HepG2 (cell line): ENCODE results near the gene HTRA3. TPM values are rescaled to one million over a fixed set of nuclear protein-coding genes. Genes with fewer than 3 reads are reported as not detected.

Experiments
- AKAP8 ChIP-seq: sonication (generic); formaldehyde crosslinking; IDR thresholded peaks from 2 replicates; pipeline ENCODE4 v1.5.1; 2020; ENCODE audit warnings: mild to moderate bottlenecking, missing genetic modification reagents
- ATF7 ChIP-seq, 2 experiments: fragments of 450-650 bp in 1 of 2; sonication (generic) in 1 of 2; formaldehyde crosslinking in 1 of 2; IDR thresholded peaks; 2 replicates each; pipeline versions ENCODE4 v1.4.0 to v1.6.1; 2016 to 2020; ENCODE audit warnings: antibody characterized with exemption in 1 of 2, mild to moderate bottlenecking in 1 of 2, missing genetic modification reagents in 1 of 2
- BCL6 ChIP-seq: IDR thresholded peaks from 2 replicates; pipeline ENCODE4 v1.6.1; 2016; ENCODE audit warnings: missing genetic modification reagents, missing compliant biosample characterization
- CC2D1A ChIP-seq: sonication (generic); formaldehyde crosslinking; IDR thresholded peaks from 2 replicates; pipeline ENCODE4 v1.8.1; 2023; ENCODE audit warnings: mild to moderate bottlenecking, missing genetic modification reagents
- CEBPG ChIP-seq: IDR thresholded peaks from 2 replicates; pipeline ENCODE4 v1.6.1; 2016
- DMAP1 ChIP-seq: IDR thresholded peaks from 2 replicates; pipeline ENCODE4 v1.6.1; 2016
- EP300 ChIP-seq, 3 experiments: sonication (generic) in 1 of 3; formaldehyde crosslinking in 1 of 3; IDR thresholded peaks; 2 replicates each; pipeline versions ENCODE4 v1.5.1 to v1.6.1; 2011 to 2020; ENCODE audit warnings: low read depth in 2 of 3, low read length in 2 of 3, borderline replicate concordance in 1 of 3, improper control_type of control experiment in 1 of 3, mild to moderate bottlenecking in 1 of 3, missing genetic modification reagents in 1 of 3, moderate library complexity in 1 of 3
- FOSL1 ChIP-seq: sonication (generic); formaldehyde crosslinking; IDR thresholded peaks from 2 replicates; pipeline ENCODE4 v1.9.0; 2021; ENCODE audit warnings: missing genetic modification reagents, borderline replicate concordance
- FOXC1 ChIP-seq: sonication (generic); formaldehyde crosslinking; IDR thresholded peaks from 2 replicates; pipeline ENCODE4 v1.8.0; 2022; ENCODE audit warnings: mild to moderate bottlenecking, missing genetic modification reagents, borderline replicate concordance
- MED1 ChIP-seq: sonication (generic); formaldehyde crosslinking; IDR thresholded peaks from 2 replicates; pipeline ENCODE4 v1.4.0; 2020; ENCODE audit warnings: missing genetic modification reagents
- NR2F6 ChIP-seq, 2 experiments: IDR thresholded peaks; 2 replicates each; pipeline ENCODE4 v1.6.1; 2016; ENCODE audit warnings: antibody characterized with exemption in 1 of 2, mild to moderate bottlenecking in 1 of 2
- RORA ChIP-seq: sonication (generic); formaldehyde crosslinking; IDR thresholded peaks from 2 replicates; pipeline ENCODE4 v1.5.0; 2020; ENCODE audit warnings: mild to moderate bottlenecking, missing genetic modification reagents, moderate library complexity
- SIX1 ChIP-seq: sonication (generic); formaldehyde crosslinking; IDR thresholded peaks from 2 replicates; pipeline ENCODE4 v1.4.0; 2020; ENCODE audit warnings: missing genetic modification reagents, borderline replicate concordance
- SKI ChIP-seq: fragments of 450-650 bp; IDR thresholded peaks from one replicate; pipeline ENCODE4 v1.6.1; 2018; ENCODE audit warnings: mild to moderate bottlenecking; ENCODE audit not compliant: partially characterized antibody
- SRSF4 ChIP-seq: fragments of 200-400 bp; formaldehyde crosslinking; IDR thresholded peaks from one replicate; pipeline ENCODE4 v1.6.1; 2018; ENCODE audit warnings: mild to moderate bottlenecking, low read depth, low read length, moderate library complexity; ENCODE audit not compliant: poor library complexity, severe bottlenecking
- ZBTB3 ChIP-seq: sonication (generic); formaldehyde crosslinking; IDR thresholded peaks from 2 replicates; pipeline ENCODE4 v1.4.0; 2020; ENCODE audit warnings: low read depth, mild to moderate bottlenecking, moderate library complexity, missing genetic modification reagents, borderline replicate concordance
- ZBTB8A ChIP-seq: sonication (generic); formaldehyde crosslinking; IDR thresholded peaks from 2 replicates; pipeline ENCODE4 v1.4.0; 2020; ENCODE audit warnings: mild to moderate bottlenecking, low read depth, missing genetic modification reagents, borderline replicate concordance
- ZNF253 ChIP-seq: sonication (generic); formaldehyde crosslinking; IDR thresholded peaks from 2 replicates; pipeline ENCODE4 v1.8.0; 2022; ENCODE audit warnings: mild to moderate bottlenecking, missing genetic modification reagents, borderline replicate concordance
- ZNF329 ChIP-seq: sonication (generic); formaldehyde crosslinking; IDR thresholded peaks from 2 replicates; pipeline ENCODE4 v1.9.0; 2021; ENCODE audit warnings: low read depth, mild to moderate bottlenecking, missing genetic modification reagents
- ZNF335 ChIP-seq: sonication (generic); formaldehyde crosslinking; IDR thresholded peaks from 2 replicates; pipeline ENCODE4 v1.4.0; 2020; ENCODE audit warnings: missing genetic modification reagents
- ZNF431 ChIP-seq: sonication (generic); formaldehyde crosslinking; IDR thresholded peaks from 2 replicates; pipeline ENCODE4 v1.9.0; 2022; ENCODE audit warnings: missing genetic modification reagents, low read depth, mild to moderate bottlenecking, borderline replicate concordance
- ZNF550 ChIP-seq: sonication (generic); formaldehyde crosslinking; IDR thresholded peaks from 2 replicates; pipeline ENCODE4 v1.4.0; 2020; ENCODE audit warnings: mild to moderate bottlenecking, missing genetic modification reagents, borderline replicate concordance
- ZNF629 ChIP-seq: sonication (generic); formaldehyde crosslinking; conservative IDR thresholded peaks from 2 replicates; pipeline ENCODE4 v1.5.0; 2020; ENCODE audit warnings: missing genetic modification reagents
- ZNF660 ChIP-seq: sonication (generic); formaldehyde crosslinking; IDR thresholded peaks from 2 replicates; pipeline ENCODE4 v1.5.1; 2020; ENCODE audit warnings: mild to moderate bottlenecking, low read depth, missing genetic modification reagents, borderline replicate concordance
- ZSCAN21 ChIP-seq: sonication (generic); formaldehyde crosslinking; IDR thresholded peaks from 2 replicates; pipeline ENCODE4 v1.8.0; 2022; ENCODE audit warnings: mild to moderate bottlenecking, missing genetic modification reagents, moderate library complexity, borderline replicate concordance
- polyA plus RNA-seq, 8 experiments: library from polyadenylated mRNA; depleted of rRNA in 3 of 8; stranded (reverse) in 7 of 8; unstranded in 1 of 8; fragments of >200 nt; fragmentation: Illumina TruSeq in 4 of 8; extraction: Trizol in 4 of 8; gene quantifications; 2 replicates each; pipeline versions ENCODE4 v1.2.1 to v1.2.3, GENCODE V29; 2011 to 2016; ENCODE audit warnings: low read depth in 4 of 8, missing spikeins in 1 of 8, mixed read lengths in 1 of 8; ENCODE audit not compliant: insufficient read depth in 1 of 8
- total RNA-seq, 5 experiments: library from RNA; depleted of rRNA; stranded (reverse); fragments of >200 nt; fragmentation: Illumina TruSeq; extraction: Trizol; gene quantifications; 2 replicates each; pipeline ENCODE4 v1.2.3, GENCODE V29; 2016; ENCODE audit warnings: low read depth in 1 of 5
- TF ChIP-seq, protein P1 (sequence below): sonication (generic); formaldehyde crosslinking; IDR thresholded peaks from 2 replicates; pipeline ENCODE4 v1.9.0; 2021; ENCODE audit warnings: missing genetic modification reagents, mild to moderate bottlenecking, borderline replicate concordance
- TF ChIP-seq, protein P2 (sequence below): sonication (generic); formaldehyde crosslinking; IDR thresholded peaks from 2 replicates; pipeline ENCODE4; 2020; ENCODE audit warnings: missing genetic modification reagents, mild to moderate bottlenecking, borderline replicate concordance

The HTRA3 gene
- total and polyA plus RNA-seq, 2 of the 13 experiments (the other 11 are each of a cell fraction or from before 2014, with no cell fraction given): 0.17 TPM; not detected in 1

DNA sequence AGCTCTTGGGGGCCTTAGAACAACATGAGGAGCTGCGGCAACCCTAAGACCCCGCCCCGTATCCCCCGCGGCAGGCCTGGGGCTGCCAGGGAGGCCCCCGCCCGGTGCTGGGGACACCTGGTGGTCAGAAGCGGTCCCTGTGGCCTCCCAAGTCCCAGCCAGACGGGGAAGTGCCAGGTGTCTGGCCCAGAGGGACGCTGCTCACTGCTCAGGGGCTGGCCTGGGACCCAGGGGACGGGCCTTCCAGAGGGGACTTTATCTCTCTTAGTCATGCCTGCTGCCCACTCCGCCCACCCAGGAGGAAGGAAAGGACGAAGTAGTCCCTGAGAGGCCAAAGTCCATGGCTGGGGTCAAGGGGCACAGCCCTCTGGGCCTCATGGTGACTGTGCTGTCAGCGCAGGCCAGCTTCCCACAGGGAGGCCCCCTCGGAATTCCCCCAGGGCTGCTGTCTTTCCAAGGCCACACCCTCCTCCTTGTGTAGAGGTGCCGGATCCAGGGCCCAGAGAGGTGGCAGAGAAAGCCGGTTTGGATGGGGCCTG is 31.0 kb upstream of the HTRA3 start (continued):
- TF ChIP-seq ZNF660 (CRISPR knock-in tag) (no peak), FOXC1 (CRISPR knock-in tag) (peak; percentile 68; the same call in 1 of the 2 replicates), RORA (CRISPR knock-in tag) (no peak), SIX1 (CRISPR knock-in tag) (no peak), ZNF335 (0 out of 2 replicates have a peak, but pooled peaks have one; percentile 34), CEBPG (CRISPR knock-in tag) (no peak), FOSL1 (CRISPR knock-in tag) (0 out of 2 replicates have a peak, but pooled peaks have one; percentile 30), AKAP8 (CRISPR knock-in tag) (peak; percentile 41; the same call in 1 of the 2 replicates), ZNF550 (CRISPR knock-in tag) (no peak), EP300 (IDR thresholded peaks at IDR 0.05; ENCODE audit: low read depth in 2 of 2, low read length in 2 of 2) (peak in 1 of 2 experiments; percentile 76; a peak in 2 of 4 replicates), EP300 (CRISPR knock-in tag; IDR thresholded peaks at IDR 0.05; ENCODE audit: borderline replicate concordance) (no peak), DMAP1 (no peak), ZSCAN21 (CRISPR knock-in tag) (no peak), SRSF4 (no peak), SKI (peak; percentile 86), ZBTB3 (CRISPR knock-in tag) (no peak), ZNF629 (CRISPR knock-in tag) (no peak), ATF7 (IDR thresholded peaks at IDR 0.05) (no peak), ATF7 (CRISPR knock-in tag; IDR thresholded peaks at IDR 0.05) (no peak), MED1 (peak; percentile 67), ZBTB8A (CRISPR knock-in tag) (no peak), ZNF253 (CRISPR knock-in tag) (no peak), NR2F6 (IDR thresholded peaks at IDR 0.05) (peak; percentile 97), NR2F6 (CRISPR knock-in tag; IDR thresholded peaks at IDR 0.05) (peak; percentile 93), ZNF431 (CRISPR knock-in tag) (no peak), CC2D1A (CRISPR knock-in tag) (no peak), ZNF329 (CRISPR knock-in tag) (no peak), BCL6 (no peak)
- TF ChIP-seq, protein P1, sequence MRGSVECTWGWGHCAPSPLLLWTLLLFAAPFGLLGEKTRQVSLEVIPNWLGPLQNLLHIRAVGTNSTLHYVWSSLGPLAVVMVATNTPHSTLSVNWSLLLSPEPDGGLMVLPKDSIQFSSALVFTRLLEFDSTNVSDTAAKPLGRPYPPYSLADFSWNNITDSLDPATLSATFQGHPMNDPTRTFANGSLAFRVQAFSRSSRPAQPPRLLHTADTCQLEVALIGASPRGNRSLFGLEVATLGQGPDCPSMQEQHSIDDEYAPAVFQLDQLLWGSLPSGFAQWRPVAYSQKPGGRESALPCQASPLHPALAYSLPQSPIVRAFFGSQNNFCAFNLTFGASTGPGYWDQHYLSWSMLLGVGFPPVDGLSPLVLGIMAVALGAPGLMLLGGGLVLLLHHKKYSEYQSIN (CRISPR knock-in tag): no peak
- TF ChIP-seq, protein P2, sequence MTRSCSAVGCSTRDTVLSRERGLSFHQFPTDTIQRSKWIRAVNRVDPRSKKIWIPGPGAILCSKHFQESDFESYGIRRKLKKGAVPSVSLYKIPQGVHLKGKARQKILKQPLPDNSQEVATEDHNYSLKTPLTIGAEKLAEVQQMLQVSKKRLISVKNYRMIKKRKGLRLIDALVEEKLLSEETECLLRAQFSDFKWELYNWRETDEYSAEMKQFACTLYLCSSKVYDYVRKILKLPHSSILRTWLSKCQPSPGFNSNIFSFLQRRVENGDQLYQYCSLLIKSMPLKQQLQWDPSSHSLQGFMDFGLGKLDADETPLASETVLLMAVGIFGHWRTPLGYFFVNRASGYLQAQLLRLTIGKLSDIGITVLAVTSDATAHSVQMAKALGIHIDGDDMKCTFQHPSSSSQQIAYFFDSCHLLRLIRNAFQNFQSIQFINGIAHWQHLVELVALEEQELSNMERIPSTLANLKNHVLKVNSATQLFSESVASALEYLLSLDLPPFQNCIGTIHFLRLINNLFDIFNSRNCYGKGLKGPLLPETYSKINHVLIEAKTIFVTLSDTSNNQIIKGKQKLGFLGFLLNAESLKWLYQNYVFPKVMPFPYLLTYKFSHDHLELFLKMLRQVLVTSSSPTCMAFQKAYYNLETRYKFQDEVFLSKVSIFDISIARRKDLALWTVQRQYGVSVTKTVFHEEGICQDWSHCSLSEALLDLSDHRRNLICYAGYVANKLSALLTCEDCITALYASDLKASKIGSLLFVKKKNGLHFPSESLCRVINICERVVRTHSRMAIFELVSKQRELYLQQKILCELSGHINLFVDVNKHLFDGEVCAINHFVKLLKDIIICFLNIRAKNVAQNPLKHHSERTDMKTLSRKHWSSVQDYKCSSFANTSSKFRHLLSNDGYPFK: 0 out of 2 replicates have a peak, but pooled peaks have one; percentile 22
